H9 (cell line): ENCODE results near the gene SGIP1. TPM values are rescaled to one million over a fixed set of nuclear protein-coding genes. Genes with fewer than 3 reads are reported as not detected.

Experiments
- DNase-seq: peaks from one replicate; pipeline ENCODE4 v3.0.0-alpha.2; 2017
- H2AFZ ChIP-seq: one replicate; pipeline ENCODE4 v1.6.1; 2013; ENCODE audit warnings: mild to moderate bottlenecking, low read length, control low read depth, moderate library complexity
- H2AK5ac ChIP-seq: 2 replicates; pipeline ENCODE4 v1.6.1; 2013; ENCODE audit warnings: low read length, control low read depth, mixed read lengths; ENCODE audit not compliant: insufficient read length
- H2BK120ac ChIP-seq: one replicate; pipeline ENCODE4 v1.6.1; 2013; ENCODE audit warnings: low read depth, mild to moderate bottlenecking, low read length, control low read depth, inconsistent platforms; ENCODE audit not compliant: poor library complexity, severe bottlenecking
- H2BK12ac ChIP-seq: 2 replicates; pipeline ENCODE4 v1.6.1; 2013; ENCODE audit warnings: low read length, control low read depth, mixed read lengths, low read depth; ENCODE audit not compliant: insufficient read length
- H2BK15ac ChIP-seq: 2 replicates; pipeline ENCODE4 v1.6.1; 2013; ENCODE audit warnings: low read depth, low read length, control low read depth
- H2BK20ac ChIP-seq: one replicate; pipeline ENCODE4 v1.6.1; 2013; ENCODE audit warnings: low read depth, mild to moderate bottlenecking, low read length, control low read depth, inconsistent platforms; ENCODE audit not compliant: poor library complexity, severe bottlenecking
- H2BK5ac ChIP-seq: 2 replicates; pipeline ENCODE4 v1.6.1; 2013; ENCODE audit warnings: low read length, control low read depth, mixed read lengths; ENCODE audit not compliant: insufficient read length
- H3K14ac ChIP-seq: 2 replicates; pipeline ENCODE4 v1.6.1; 2013; ENCODE audit warnings: low read length, control low read depth; ENCODE audit not compliant: insufficient read depth
- H3K18ac ChIP-seq: 2 replicates; pipeline ENCODE4 v1.6.1; 2013; ENCODE audit warnings: low read depth, mild to moderate bottlenecking, mixed read lengths, low read length, control low read depth; ENCODE audit not compliant: insufficient read length
- H3K23ac ChIP-seq: 2 replicates; pipeline ENCODE4 v1.6.1; 2013; ENCODE audit warnings: low read length, control low read depth, mixed read lengths, low read depth; ENCODE audit not compliant: insufficient read length
- H3K23me2 ChIP-seq: 2 replicates; pipeline ENCODE4 v1.6.1; 2013; ENCODE audit warnings: low read depth, mild to moderate bottlenecking, mixed read lengths, low read length, control low read depth; ENCODE audit not compliant: insufficient read length, poor library complexity, severe bottlenecking
- H3K27ac ChIP-seq: 2 replicates; pipeline ENCODE4 v1.5.1; 2013; ENCODE audit warnings: low read length, control low read depth, mixed read lengths, low read depth; ENCODE audit not compliant: insufficient read length
- H3K27me3 ChIP-seq: 2 replicates; pipeline ENCODE4 v1.6.1; 2013; ENCODE audit warnings: low read length, control low read depth, inconsistent platforms; ENCODE audit not compliant: insufficient read depth
- H3K4ac ChIP-seq: 2 replicates; pipeline ENCODE4 v1.6.1; 2013; ENCODE audit warnings: low read depth, mild to moderate bottlenecking, control low read depth, inconsistent platforms, low read length, moderate library complexity
- H3K4me1 ChIP-seq: 2 replicates; pipeline ENCODE4 v1.6.1; 2013; ENCODE audit warnings: low read length, control low read depth, inconsistent platforms; ENCODE audit not compliant: insufficient read depth
- H3K4me2 ChIP-seq: 2 replicates; pipeline ENCODE4 v1.6.1; 2013; ENCODE audit warnings: low read length, control low read depth, mixed read lengths; ENCODE audit not compliant: insufficient read length, insufficient read depth
- H3K56ac ChIP-seq: 2 replicates; pipeline ENCODE4 v1.6.1; 2013; ENCODE audit warnings: low read depth, mild to moderate bottlenecking, mixed read lengths, low read length, control low read depth; ENCODE audit not compliant: insufficient read length
- H3K79me1 ChIP-seq: 2 replicates; pipeline ENCODE4 v1.6.1; 2013; ENCODE audit warnings: low read depth, mild to moderate bottlenecking, moderate library complexity, low read length, control low read depth, inconsistent platforms; ENCODE audit not compliant: insufficient read depth, poor library complexity, severe bottlenecking
- H3K79me2 ChIP-seq: 2 replicates; pipeline ENCODE4 v1.6.1; 2013; ENCODE audit warnings: low read length, control low read depth, inconsistent platforms; ENCODE audit not compliant: insufficient read depth
- H3K9ac ChIP-seq: 2 replicates; pipeline ENCODE4 v1.6.1; 2013; ENCODE audit warnings: low read length, control low read depth, mixed read lengths; ENCODE audit not compliant: insufficient read length; ENCODE audit errors: extremely low read depth
- H3K9me3 ChIP-seq: one replicate; pipeline ENCODE4 v1.6.1; 2013; ENCODE audit warnings: low read depth, low read length, inconsistent platforms; ENCODE audit not compliant: control insufficient read depth
- H3T11ph ChIP-seq: one replicate; pipeline ENCODE4 v1.6.1; 2013; ENCODE audit warnings: mild to moderate bottlenecking, low read length, control low read depth, inconsistent platforms
- H4K20me1 ChIP-seq: one replicate; pipeline ENCODE4 v1.6.1; 2013; ENCODE audit not compliant: control insufficient read depth, insufficient read length, insufficient read depth
- H4K5ac ChIP-seq: 2 replicates; pipeline ENCODE4 v1.6.1; 2013; ENCODE audit warnings: low read depth, mild to moderate bottlenecking, mixed read lengths, low read length, control low read depth; ENCODE audit not compliant: insufficient read length
- H4K8ac ChIP-seq: replicated peaks from 2 replicates; pipeline ENCODE4 v1.6.1; 2013; ENCODE audit warnings: low read length, control low read depth, mixed read lengths, low read depth; ENCODE audit not compliant: insufficient read length
- H4K91ac ChIP-seq: 2 replicates; pipeline ENCODE4 v1.6.1; 2013; ENCODE audit warnings: low read depth, mild to moderate bottlenecking, moderate library complexity, mixed read lengths, low read length, control low read depth; ENCODE audit not compliant: insufficient read length
- H3K27ac Mint-ChIP-seq, 3 experiments: 2 replicates in 2 of 3; 3 replicates in 1 of 3; pipeline ENCODE4 v1.8.0; 2020 to 2021; ENCODE audit warnings: mixed read lengths in 3 of 3, mild to moderate bottlenecking in 1 of 3, moderate library complexity in 1 of 3
- H3K27me3 Mint-ChIP-seq: 2 replicates; pipeline ENCODE4 v1.8.0; 2021; ENCODE audit warnings: low read depth, mild to moderate bottlenecking, moderate library complexity, mixed read lengths
- H3K36me3 Mint-ChIP-seq, 3 experiments: 2 replicates in 2 of 3; 3 replicates in 1 of 3; pipeline ENCODE4 v1.8.0; 2020 to 2021; ENCODE audit warnings: low read depth in 3 of 3, mixed read lengths in 3 of 3; ENCODE audit not compliant: insufficient read depth in 1 of 3
- H3K4me1 Mint-ChIP-seq, 2 experiments: 2 replicates each; pipeline ENCODE4 v1.8.0; 2020; ENCODE audit warnings: mixed read lengths in 2 of 2
- H3K4me3 Mint-ChIP-seq, 2 experiments: 2 replicates in 1 of 2; 3 replicates in 1 of 2; pipeline ENCODE4 v1.8.0; 2020 to 2021; ENCODE audit warnings: mild to moderate bottlenecking in 2 of 2, mixed read lengths in 2 of 2, moderate library complexity in 1 of 2
- H3K9me3 Mint-ChIP-seq, 2 experiments: 2 replicates in 1 of 2; 3 replicates in 1 of 2; pipeline ENCODE4 v1.8.0; 2020; ENCODE audit warnings: mild to moderate bottlenecking in 2 of 2, mixed read lengths in 2 of 2, moderate library complexity in 1 of 2
- CTCF ChIP-seq: fragments of 200-600 bp; sonication (generic); conservative IDR thresholded peaks from 3 replicates; pipeline ENCODE4 v1.8.0; 2021; ENCODE audit warnings: antibody characterized with exemption, mild to moderate bottlenecking
- WGBS: extraction: QIAGEN DNeasy Blood & Tissue Kit; methylation state at CpG from one replicate; pipeline ENCODE4 v1.1.7; 2013; ENCODE audit warnings: missing lambda C conversion rate, low lambda C conversion rate, mixed read lengths; ENCODE audit not compliant: insufficient read length; ENCODE audit errors: extremely low coverage; 5-methylcytosine and 5-hydroxymethylcytosine counted together
- total RNA-seq: library from RNA; stranded (reverse); gene quantifications from 2 replicates; pipeline ENCODE4 v1.2.1, GENCODE V29; 2021

The SGIP1 gene
- total RNA-seq, 1 experiment from 2014 or later: 1.5 TPM

- H2AFZ ChIP-seq: peak overlapping the region; percentile 48
- no peaks in the 10 kb centered on the region for H3K79me1 ChIP-seq
- no peak overlapping the region for H2BK5ac ChIP-seq
- Mint-ChIP-seq H3K36me3 (no peaks in the 10 kb centered on the region; a peak in 1 of 7 replicates), H3K4me1 (peaks cover 9 to 15% of the 10 kb centered on the region in 2 experiments), H3K27ac (peak overlapping the region in 2 of 3 experiments; percentile 66 to 76; a peak in 4 of 7 replicates), H3K27me3 (no peaks in the 10 kb centered on the region), H3K4me3 (no peak overlapping the region; a peak in 1 of 5 replicates), H3K9me3 (peaks cover 0 to 3% of the 10 kb centered on the region in 2 experiments; a peak in 1 of 5 replicates)
- no peaks in the 10 kb centered on the region for H3K23me2 ChIP-seq
- DNase-seq: no peak
- H3K18ac ChIP-seq: no peak overlapping the region
- H3K4ac ChIP-seq: no peak overlapping the region
- no peak overlapping the region for H2BK15ac ChIP-seq
- no peak overlapping the region for H3K14ac ChIP-seq
- no peak overlapping the region for H2BK120ac ChIP-seq
- no peak overlapping the region for H3K56ac ChIP-seq
- no peak overlapping the region for H3K9ac ChIP-seq
- H3T11ph ChIP-seq: no peak overlapping the region
- H3K4me1 ChIP-seq: peaks cover 6% of the 10 kb centered on the region
- no peaks in the 10 kb centered on the region; the same call in 1 of the 2 replicates for H3K27me3 ChIP-seq
- H3K79me2 ChIP-seq: no peaks in the 10 kb centered on the region
- no peak overlapping the region for H2BK12ac ChIP-seq
- no peak overlapping the region for H4K91ac ChIP-seq
- H3K23ac ChIP-seq: no peak overlapping the region
- no peaks in the 10 kb centered on the region for H4K20me1 ChIP-seq
- no peak overlapping the region for H2AK5ac ChIP-seq
- no peak overlapping the region for H4K5ac ChIP-seq
- H3K9me3 ChIP-seq: no peaks in the 10 kb centered on the region
- H4K8ac ChIP-seq: no peak overlapping the region
- no peak overlapping the region for H3K27ac ChIP-seq
- H3K4me2 ChIP-seq: no peak overlapping the region
- TF ChIP-seq CTCF: no peak
- H2BK20ac ChIP-seq: no peak overlapping the region
- no CpG with 5 or more reads among the region's 2 CpGs for WGBS
Observed at GRCh38 chr1:66652556-66652955, 118.6 kb downstream of the SGIP1 start.
